GM10266 (cell line): ENCODE results near the gene POLR1A.

Experiments
- DNase-seq: peaks from one replicate; pipeline ENCODE4 v3.0.0; 2012; ENCODE audit errors: extremely low spot score
- TF ChIP-seq, protein P1 (sequence below): IDR thresholded peaks from 2 replicates; pipeline ENCODE4 v1.5.1; 2012; ENCODE audit warnings: mild to moderate bottlenecking, low read depth; ENCODE audit not compliant: control insufficient read depth, insufficient read depth; ENCODE audit errors: missing control alignments

POLR1A gene

DNA sequence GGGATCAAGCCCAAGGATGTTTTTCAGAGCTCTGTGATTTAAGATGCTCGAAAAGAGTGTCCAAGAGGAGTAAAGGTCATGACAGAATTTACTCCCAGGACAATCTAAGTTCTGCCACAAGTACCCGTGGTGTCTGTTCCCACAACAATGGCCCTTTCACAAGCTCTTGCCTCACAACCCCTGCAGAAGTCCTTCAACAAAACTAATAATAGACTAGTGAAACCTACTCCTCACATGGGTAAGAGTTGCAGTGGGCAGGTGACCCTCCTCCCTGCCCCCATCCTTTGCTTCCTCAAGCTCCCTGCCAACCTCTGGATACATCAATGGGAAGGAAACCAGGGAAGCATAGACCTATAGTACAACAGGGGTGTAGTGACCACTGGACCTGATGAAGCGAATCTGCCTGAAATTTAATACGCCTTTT, 35.3 kb upstream of the POLR1A start:
- TF ChIP-seq, protein P1, sequence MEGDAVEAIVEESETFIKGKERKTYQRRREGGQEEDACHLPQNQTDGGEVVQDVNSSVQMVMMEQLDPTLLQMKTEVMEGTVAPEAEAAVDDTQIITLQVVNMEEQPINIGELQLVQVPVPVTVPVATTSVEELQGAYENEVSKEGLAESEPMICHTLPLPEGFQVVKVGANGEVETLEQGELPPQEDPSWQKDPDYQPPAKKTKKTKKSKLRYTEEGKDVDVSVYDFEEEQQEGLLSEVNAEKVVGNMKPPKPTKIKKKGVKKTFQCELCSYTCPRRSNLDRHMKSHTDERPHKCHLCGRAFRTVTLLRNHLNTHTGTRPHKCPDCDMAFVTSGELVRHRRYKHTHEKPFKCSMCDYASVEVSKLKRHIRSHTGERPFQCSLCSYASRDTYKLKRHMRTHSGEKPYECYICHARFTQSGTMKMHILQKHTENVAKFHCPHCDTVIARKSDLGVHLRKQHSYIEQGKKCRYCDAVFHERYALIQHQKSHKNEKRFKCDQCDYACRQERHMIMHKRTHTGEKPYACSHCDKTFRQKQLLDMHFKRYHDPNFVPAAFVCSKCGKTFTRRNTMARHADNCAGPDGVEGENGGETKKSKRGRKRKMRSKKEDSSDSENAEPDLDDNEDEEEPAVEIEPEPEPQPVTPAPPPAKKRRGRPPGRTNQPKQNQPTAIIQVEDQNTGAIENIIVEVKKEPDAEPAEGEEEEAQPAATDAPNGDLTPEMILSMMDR = no peak
- no peak for DNase-seq

DNA sequence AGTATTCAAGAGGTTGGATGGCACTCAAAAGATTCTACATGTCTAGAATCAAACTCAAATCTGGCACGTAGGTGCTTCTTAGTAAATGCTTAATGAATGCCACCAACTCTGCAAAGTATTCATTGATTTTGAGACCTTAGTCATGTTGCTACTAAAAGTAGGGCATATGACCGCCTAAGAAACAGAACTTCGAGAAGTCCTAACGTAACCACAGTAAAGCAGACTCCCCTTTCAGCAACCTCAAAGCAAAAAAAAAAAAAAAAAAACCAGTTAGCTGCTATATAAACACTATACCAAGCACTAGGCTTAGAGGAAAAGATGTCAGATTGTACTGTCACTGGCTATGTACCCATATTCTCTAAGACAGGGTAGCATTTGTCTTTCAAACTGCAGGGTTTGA, 34.3 kb upstream of the POLR1A start:
- TF ChIP-seq, protein P1 = no peak
- DNase-seq = no peak

DNA sequence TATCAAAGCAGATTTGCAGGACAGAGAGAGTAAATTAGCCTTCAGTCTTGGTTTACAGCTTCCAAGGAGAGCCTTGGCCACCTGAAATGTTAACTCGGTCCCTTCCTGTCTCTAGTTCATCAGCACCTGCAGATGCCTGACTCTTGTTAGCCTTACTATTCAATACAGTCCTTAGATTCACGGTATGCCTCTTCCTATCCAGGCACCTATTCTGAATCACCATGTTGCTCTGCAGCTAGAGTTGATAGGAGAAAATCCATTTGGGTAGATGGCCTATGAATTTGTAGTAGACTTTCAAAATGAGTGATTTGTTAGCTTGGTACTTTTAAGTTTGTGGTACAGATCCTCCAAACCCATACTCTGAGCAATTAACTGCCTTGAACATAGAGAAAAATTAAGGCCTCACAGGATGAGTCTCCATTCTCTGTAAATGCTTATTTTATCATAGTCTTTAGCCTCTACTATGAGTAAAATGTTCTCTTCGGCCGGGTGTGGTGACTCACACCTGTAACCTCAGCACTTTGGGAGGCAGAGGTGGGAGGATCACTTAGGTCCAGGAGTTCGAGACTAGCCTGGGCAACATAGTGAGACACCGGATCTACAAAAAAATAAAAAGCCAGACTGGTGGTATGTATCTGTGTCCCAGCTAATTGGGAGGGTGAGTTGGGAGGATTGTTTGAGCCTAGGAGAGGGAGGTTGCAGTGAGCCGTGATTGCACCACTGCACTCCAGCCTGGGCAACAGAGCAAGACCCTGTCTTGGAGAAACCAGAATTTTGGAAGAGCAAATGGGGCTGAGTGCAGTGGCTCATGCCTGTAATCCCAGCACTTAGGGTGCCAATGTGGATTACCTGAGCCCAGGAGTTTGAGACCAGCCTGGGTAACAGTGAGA, 33.3 kb upstream of the POLR1A start:
- TF ChIP-seq, protein P1 = no peak
- DNase-seq = no peak

DNA sequence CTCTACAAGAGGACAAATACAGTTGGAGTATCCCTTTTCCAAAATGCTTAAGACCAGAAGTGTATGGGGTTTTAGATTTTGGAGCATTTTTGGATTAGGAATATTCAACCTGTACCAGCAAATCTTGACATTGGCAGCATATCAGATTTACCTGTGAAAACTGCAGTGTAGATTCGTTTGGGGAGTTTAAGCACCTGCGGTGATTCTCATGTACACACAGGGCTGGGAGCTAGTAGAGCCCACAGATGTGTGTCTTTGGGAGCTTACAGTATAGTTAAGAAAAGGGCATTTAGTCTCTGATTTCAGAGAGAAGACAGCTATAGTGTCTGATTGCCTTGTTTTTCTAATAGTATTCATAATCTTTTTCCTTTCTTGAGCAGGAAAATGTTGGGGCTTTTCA, 30.5 kb upstream of the POLR1A start:
- DNase-seq = no peak
- TF ChIP-seq, protein P1 = no peak

DNA sequence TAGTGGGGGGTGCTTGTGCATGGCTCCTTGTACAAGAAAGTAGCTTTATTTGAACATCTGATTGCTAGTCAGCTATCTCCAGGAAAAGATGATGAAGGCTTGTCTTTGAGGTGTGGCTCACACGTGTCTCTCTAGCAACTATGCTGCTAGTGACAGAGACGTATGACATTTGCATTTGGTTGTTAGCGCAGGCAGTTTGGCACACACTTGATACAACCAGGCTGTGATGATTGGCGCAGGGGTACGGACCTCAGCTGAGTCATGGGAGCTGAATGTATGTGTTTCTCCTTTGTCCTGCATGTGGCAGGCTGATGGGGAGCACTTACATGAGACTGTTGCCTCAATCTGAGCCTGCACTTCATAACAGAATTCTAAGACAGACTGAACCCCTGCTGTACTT, 30.0 kb upstream of the POLR1A start:
- DNase-seq = no peak
- TF ChIP-seq, protein P1 = no peak

DNA sequence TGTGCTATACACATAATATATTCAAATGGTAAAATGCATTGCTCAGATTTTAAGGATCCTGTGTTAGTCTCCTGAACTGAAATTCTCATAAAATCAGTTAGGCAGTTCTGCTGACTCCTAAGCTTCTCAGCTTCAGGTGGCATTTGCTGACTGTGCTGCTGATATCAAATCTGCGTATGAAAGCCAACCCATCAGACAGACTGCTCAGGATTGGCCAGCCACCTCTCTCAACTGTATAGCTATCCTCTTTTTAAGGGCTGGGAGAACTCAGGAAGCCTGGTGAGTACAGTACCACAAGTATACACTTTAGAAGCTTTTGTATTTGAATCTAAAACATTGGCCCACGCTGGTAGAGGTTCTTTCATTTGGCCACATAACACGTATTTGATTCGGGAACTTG, 29.0 kb upstream of the POLR1A start:
- no peak for DNase-seq
- TF ChIP-seq, protein P1 = no peak

DNA sequence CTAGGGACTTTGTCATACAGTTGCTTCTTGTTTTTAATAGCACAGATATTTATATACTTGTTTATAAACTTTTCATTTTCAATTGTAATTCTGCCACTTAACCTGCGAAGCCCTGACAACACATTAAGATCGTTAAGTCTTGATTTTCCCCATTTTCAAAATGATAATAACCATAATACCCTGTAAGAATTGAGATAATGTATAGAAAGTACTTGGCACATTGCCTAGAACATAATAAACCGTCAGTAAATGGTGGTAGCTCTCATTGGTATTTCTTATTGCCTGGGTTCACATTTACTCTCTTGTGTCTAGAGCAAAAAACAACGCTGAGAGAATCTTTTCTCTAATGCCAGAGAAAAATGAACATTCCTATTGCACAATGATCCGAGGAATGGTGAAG, 19.0 kb upstream of the POLR1A start:
- no peak for DNase-seq
- TF ChIP-seq, protein P1 = no peak
